HepG2 (cell line): ENCODE measurements around the gene SLC19A1.

ENCODE experiments used
- AKAP8 ChIP-seq: sonication (generic); formaldehyde crosslinking; IDR thresholded peaks from 2 replicates; pipeline ENCODE4 v1.5.1; 2020; ENCODE audit warnings: mild to moderate bottlenecking, missing genetic modification reagents
- ELF1 ChIP-seq: sonication (generic); formaldehyde crosslinking; IDR thresholded peaks from 2 replicates; pipeline ENCODE4 v1.4.0; 2020; ENCODE audit warnings: missing genetic modification reagents
- ELF4 ChIP-seq: sonication (generic); formaldehyde crosslinking; IDR thresholded peaks from 2 replicates; pipeline ENCODE4 v1.5.0; 2020; ENCODE audit warnings: missing genetic modification reagents, mild to moderate bottlenecking, moderate library complexity, borderline replicate concordance
- NFRKB ChIP-seq: fragments of 450-650 bp; IDR thresholded peaks from 2 replicates; pipeline ENCODE4 v1.6.1; 2017
- RFX1 ChIP-seq: fragments of 450-650 bp; IDR thresholded peaks from 2 replicates; pipeline ENCODE4 v1.6.1; 2017
- ZBTB4 ChIP-seq: sonication (generic); formaldehyde crosslinking; IDR thresholded peaks from 2 replicates; pipeline ENCODE4 v1.4.0; 2020; ENCODE audit warnings: missing genetic modification reagents, mild to moderate bottlenecking, borderline replicate concordance
- ZBTB8A ChIP-seq: sonication (generic); formaldehyde crosslinking; IDR thresholded peaks from 2 replicates; pipeline ENCODE4 v1.4.0; 2020; ENCODE audit warnings: mild to moderate bottlenecking, low read depth, missing genetic modification reagents, borderline replicate concordance
- ZNF124 ChIP-seq: sonication (generic); formaldehyde crosslinking; IDR thresholded peaks from 2 replicates; pipeline ENCODE4 v1.4.0; 2020; ENCODE audit warnings: missing genetic modification reagents
- ZSCAN30 ChIP-seq: sonication (generic); formaldehyde crosslinking; IDR thresholded peaks from 2 replicates; pipeline ENCODE4 v1.5.0; 2020; ENCODE audit warnings: mild to moderate bottlenecking, missing genetic modification reagents
- TF ChIP-seq, protein P1 (sequence below): sonication (generic); formaldehyde crosslinking; IDR thresholded peaks from 2 replicates; pipeline ENCODE4 v1.4.0; 2020; ENCODE audit warnings: missing genetic modification reagents

GRCh38 chr21:45570826-45571601 lies 28.8 kb upstream of the SLC19A1 start:
- TF ChIP-seq, protein P1, sequence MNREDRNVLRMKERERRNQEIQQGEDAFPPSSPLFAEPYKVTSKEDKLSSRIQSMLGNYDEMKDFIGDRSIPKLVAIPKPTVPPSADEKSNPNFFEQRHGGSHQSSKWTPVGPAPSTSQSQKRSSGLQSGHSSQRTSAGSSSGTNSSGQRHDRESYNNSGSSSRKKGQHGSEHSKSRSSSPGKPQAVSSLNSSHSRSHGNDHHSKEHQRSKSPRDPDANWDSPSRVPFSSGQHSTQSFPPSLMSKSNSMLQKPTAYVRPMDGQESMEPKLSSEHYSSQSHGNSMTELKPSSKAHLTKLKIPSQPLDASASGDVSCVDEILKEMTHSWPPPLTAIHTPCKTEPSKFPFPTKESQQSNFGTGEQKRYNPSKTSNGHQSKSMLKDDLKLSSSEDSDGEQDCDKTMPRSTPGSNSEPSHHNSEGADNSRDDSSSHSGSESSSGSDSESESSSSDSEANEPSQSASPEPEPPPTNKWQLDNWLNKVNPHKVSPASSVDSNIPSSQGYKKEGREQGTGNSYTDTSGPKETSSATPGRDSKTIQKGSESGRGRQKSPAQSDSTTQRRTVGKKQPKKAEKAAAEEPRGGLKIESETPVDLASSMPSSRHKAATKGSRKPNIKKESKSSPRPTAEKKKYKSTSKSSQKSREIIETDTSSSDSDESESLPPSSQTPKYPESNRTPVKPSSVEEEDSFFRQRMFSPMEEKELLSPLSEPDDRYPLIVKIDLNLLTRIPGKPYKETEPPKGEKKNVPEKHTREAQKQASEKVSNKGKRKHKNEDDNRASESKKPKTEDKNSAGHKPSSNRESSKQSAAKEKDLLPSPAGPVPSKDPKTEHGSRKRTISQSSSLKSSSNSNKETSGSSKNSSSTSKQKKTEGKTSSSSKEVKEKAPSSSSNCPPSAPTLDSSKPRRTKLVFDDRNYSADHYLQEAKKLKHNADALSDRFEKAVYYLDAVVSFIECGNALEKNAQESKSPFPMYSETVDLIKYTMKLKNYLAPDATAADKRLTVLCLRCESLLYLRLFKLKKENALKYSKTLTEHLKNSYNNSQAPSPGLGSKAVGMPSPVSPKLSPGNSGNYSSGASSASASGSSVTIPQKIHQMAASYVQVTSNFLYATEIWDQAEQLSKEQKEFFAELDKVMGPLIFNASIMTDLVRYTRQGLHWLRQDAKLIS (CRISPR knock-in tag) = no peak
- TF ChIP-seq ELF4 (CRISPR knock-in tag) = no peak
- TF ChIP-seq ZBTB8A (CRISPR knock-in tag) = no peak
- no peak for TF ChIP-seq NFRKB
- TF ChIP-seq RFX1 = no peak
- no peak for TF ChIP-seq AKAP8 (CRISPR knock-in tag)
- no peak for TF ChIP-seq ZBTB4
- TF ChIP-seq ZSCAN30 = no peak
- TF ChIP-seq ELF1 (CRISPR knock-in tag) = no peak
- TF ChIP-seq ZNF124 (CRISPR knock-in tag) = no peak
